Activated CD8-positive, alpha-beta memory T cell treated with anti-CD3 and anti-CD28 coated beads for 36 hours (primary cell): Measurements from ENCODE around the gene SPAG16. TPM values are rescaled to one million over a fixed set of nuclear protein-coding genes. Genes with fewer than 3 reads are reported as not detected.
"Not testable (repeated sequence)": the region's sequence is repeated elsewhere in the genome, so short reads cannot be mapped to it uniquely, and the experiment has no call there.

Experiments used
- CTCF ChIA-PET: fragments of 350-600 bp; sonication (Branson Sonifier 250); formaldehyde crosslinking; loops from one replicate; lab custom pipeline; 2021; ENCODE audit warnings: antibody characterized with exemption; lab: Charles Lee
- POLR2A ChIA-PET: fragments of 350-600 bp; sonication (Branson Sonifier 250); formaldehyde crosslinking; loops from one replicate; lab custom pipeline; 2021; ENCODE audit warnings: antibody characterized with exemption; lab: Charles Lee
- total RNA-seq, 2 experiments: library from RNA; stranded (reverse); gene quantifications; one replicate each; pipeline ENCODE4 v1.2.3, GENCODE V29; 2021

The SPAG16 gene
- total RNA-seq, 2 experiments from 2014 or later: 7.0 to 10.3 TPM

- ChIA-PET CTCF (no interaction called here), POLR2A (no interaction called here)
Observed at GRCh38 chr2:213669657-213670056, 385.4 kb downstream of the SPAG16 start.

- ChIA-PET CTCF (no interaction called here), POLR2A (no interaction called here)
Observed at GRCh38 chr2:213678437-213679218, 394.4 kb downstream of the SPAG16 start.

GRCh38 chr2:213679894-213680293 is 395.6 kb downstream of the SPAG16 start:
- POLR2A ChIA-PET: no interaction called here
- CTCF ChIA-PET: no interaction called here

- CTCF ChIA-PET: no interaction called here
- POLR2A ChIA-PET: no interaction called here
Observed at GRCh38 chr2:213682276-213682675, 398.0 kb downstream of the SPAG16 start.

GRCh38 chr2:213688133-213688532 is 403.9 kb downstream of the SPAG16 start:
- CTCF ChIA-PET: no interaction called here
- POLR2A ChIA-PET: no interaction called here

- POLR2A ChIA-PET: not testable (repeated sequence)
Observed at GRCh38 chr2:213688825-213689224, 404.6 kb downstream of the SPAG16 start.

GRCh38 chr2:213689585-213689984 is 405.3 kb downstream of the SPAG16 start:
- CTCF ChIA-PET: no interaction called here
- POLR2A ChIA-PET: no interaction called here

More at GRCh38 chr2:213688825-213689224, 404.6 kb downstream of the SPAG16 start:
- CTCF ChIA-PET: not testable (repeated sequence)

- ChIA-PET POLR2A (no interaction called here), CTCF (no interaction called here)
Observed at GRCh38 chr2:213691351-213691750, 407.1 kb downstream of the SPAG16 start.

- CTCF ChIA-PET: no interaction called here
Observed at GRCh38 chr2:213696442-213696841, 412.2 kb downstream of the SPAG16 start.

GRCh38 chr2:213701365-213701764 is 417.1 kb downstream of the SPAG16 start:
- POLR2A ChIA-PET, CTCF ChIA-PET: not testable (repeated sequence)

More at GRCh38 chr2:213696442-213696841, 412.2 kb downstream of the SPAG16 start:
- POLR2A ChIA-PET: no interaction called here

GRCh38 chr2:213703406-213704098 is 419.3 kb downstream of the SPAG16 start:
- ChIA-PET POLR2A (no interaction called here), CTCF (no interaction called here)

GRCh38 chr2:213710164-213710563 is 425.9 kb downstream of the SPAG16 start:
- POLR2A ChIA-PET: no interaction called here
- CTCF ChIA-PET: no interaction called here

- CTCF ChIA-PET, POLR2A ChIA-PET: not testable (repeated sequence)
Observed at GRCh38 chr2:213718411-213718810, 434.1 kb downstream of the SPAG16 start.

GRCh38 chr2:213722565-213722964 is 438.3 kb downstream of the SPAG16 start:
- ChIA-PET POLR2A (no interaction called here), CTCF (no interaction called here)

GRCh38 chr2:213723041-213723560 is 438.8 kb downstream of the SPAG16 start:
- CTCF ChIA-PET: no interaction called here

GRCh38 chr2:213723707-213724106 is 439.4 kb downstream of the SPAG16 start:
- ChIA-PET CTCF (no interaction called here), POLR2A (no interaction called here)

More at GRCh38 chr2:213723041-213723560, 438.8 kb downstream of the SPAG16 start:
- POLR2A ChIA-PET: no interaction called here

GRCh38 chr2:213726101-213726500 is 441.8 kb downstream of the SPAG16 start:
- POLR2A ChIA-PET: no interaction called here
- CTCF ChIA-PET: interaction anchor here (0.6 kb wide), 1 partner anchor 466 kb away, joined by 3 read pairs; no protein-coding TSS in a partner anchor

GRCh38 chr2:213733893-213734292 is 449.6 kb downstream of the SPAG16 start:
- ChIA-PET POLR2A (no interaction called here), CTCF (no interaction called here)

GRCh38 chr2:213740453-213740852 is 456.2 kb downstream of the SPAG16 start:
- CTCF ChIA-PET: no interaction called here
- POLR2A ChIA-PET: no interaction called here

- ChIA-PET POLR2A (no interaction called here), CTCF (no interaction called here)
Observed at GRCh38 chr2:213751446-213751845, 467.2 kb downstream of the SPAG16 start.

- POLR2A ChIA-PET: no interaction called here
- CTCF ChIA-PET: no interaction called here
Observed at GRCh38 chr2:213752575-213752974, 468.3 kb downstream of the SPAG16 start.
